MCF 10A (cell line): ENCODE results near the gene TMCC2. TPM values are rescaled to one million over a fixed set of nuclear protein-coding genes. Genes with fewer than 3 reads are reported as not detected.

Experiments
- BruUV-seq: library from RNA; stranded (reverse); fragments of 400-500 nt; replicated peaks from 2 replicates; lab custom pipeline; 2021; lab: Mats Ljungman, UMichigan
- CTCF ChIA-PET: fragments of 300-600 bp; sonication (Branson Sonifier 250); formaldehyde crosslinking; extraction: SDS; loops from one replicate; lab custom pipeline; 2021; ENCODE audit warnings: antibody characterized with exemption, inconsistent platforms; lab: Yijun Ruan, JAX
- POLR2A ChIA-PET: fragments of 300-600, 350-650 bp; sonication (Branson Sonifier 250); formaldehyde crosslinking; extraction: SDS; loops from one replicate; lab custom pipeline; 2020; ENCODE audit warnings: antibody characterized with exemption, inconsistent platforms; lab: Yijun Ruan, JAX
- DNase-seq: peaks from one replicate; pipeline ENCODE4 v3.0.0-alpha.2; 2018; ENCODE audit not compliant: unreplicated experiment
- H3K27ac Mint-ChIP-seq: one replicate; pipeline ENCODE4 v1.8.0; 2022; ENCODE audit warnings: mild to moderate bottlenecking, low read depth, mixed read lengths; ENCODE audit not compliant: unreplicated experiment
- H3K27me3 Mint-ChIP-seq: one replicate; pipeline ENCODE4 v1.8.0; 2022; ENCODE audit warnings: mixed read lengths; ENCODE audit not compliant: insufficient read depth, unreplicated experiment
- H3K36me3 Mint-ChIP-seq: one replicate; pipeline ENCODE4 v1.8.0; 2022; ENCODE audit warnings: mild to moderate bottlenecking, moderate library complexity, mixed read lengths; ENCODE audit not compliant: insufficient read depth, unreplicated experiment
- H3K4me1 Mint-ChIP-seq: one replicate; pipeline ENCODE4 v1.8.0; 2022; ENCODE audit warnings: mixed read lengths; ENCODE audit not compliant: insufficient read depth, unreplicated experiment
- H3K4me3 Mint-ChIP-seq: one replicate; pipeline ENCODE4 v1.8.0; 2022; ENCODE audit warnings: mild to moderate bottlenecking, moderate library complexity, mixed read lengths; ENCODE audit not compliant: unreplicated experiment
- H3K9me3 Mint-ChIP-seq: one replicate; pipeline ENCODE4 v1.8.0; 2022; ENCODE audit warnings: mixed read lengths; ENCODE audit not compliant: unreplicated experiment
- intact Hi-C: fragments of 100-400 bp; cut with micrococcal nuclease; formaldehyde crosslinking; loops from 2 replicates; pipeline ENCODE4 v1.14.1; 2022
- total RNA-seq: library from RNA; stranded (reverse); gene quantifications from 2 replicates; pipeline ENCODE4 v1.2.3, GENCODE V29; 2022
- TF ChIP-seq, protein P1 (sequence below): fragments of 200-600 bp; IDR thresholded peaks from one replicate; pipeline ENCODE4 v1.8.0; 2022; ENCODE audit warnings: antibody characterized with exemption, mild to moderate bottlenecking; ENCODE audit not compliant: unreplicated experiment

TMCC2 gene
- total RNA-seq, 1 experiment from 2014 or later: 0.79 TPM

DNA sequence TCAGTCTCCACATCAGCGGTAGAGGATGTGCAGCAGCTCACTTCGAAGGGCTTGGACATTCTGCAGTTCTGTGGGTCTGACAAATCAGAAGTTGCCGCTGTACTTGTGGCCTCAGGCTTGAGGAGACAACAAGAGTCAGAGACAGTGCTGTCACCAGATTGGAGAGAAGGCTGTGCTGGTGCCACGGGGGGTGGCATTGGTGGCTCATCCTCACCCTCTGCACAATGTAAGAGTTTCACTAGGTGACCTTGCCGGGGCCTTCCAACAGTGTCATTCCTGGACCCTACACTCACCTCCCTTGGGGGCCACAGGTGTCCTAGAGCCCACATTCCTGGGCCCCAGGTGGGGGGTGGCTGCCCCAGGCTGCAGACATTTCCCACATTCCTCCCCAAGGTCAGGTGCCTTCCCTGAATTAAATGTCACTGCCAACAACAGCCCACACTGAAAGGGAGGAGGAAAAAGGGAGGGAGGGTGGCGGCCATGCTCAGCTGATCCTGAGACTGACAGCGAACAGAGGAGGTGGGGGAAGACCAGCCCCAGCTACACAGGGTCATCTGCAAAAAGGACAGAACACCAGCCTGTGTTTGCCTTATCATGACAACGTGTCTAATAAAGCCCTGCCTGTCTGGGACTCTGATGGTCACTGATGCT is 46.4 kb downstream of the TMCC2 start:
- ChIA-PET POLR2A (interaction anchor here (0.9 to 11.8 kb wide), 10 partner anchors 10 to 211 kb away, joined by 3 to 210 read pairs (median 4); partner anchors contain the start of genes NUAK2 and RBBP5), CTCF (interaction anchor here (0.5 to 22.3 kb wide), 31 partner anchors 9 to 832 kb away, joined by 3 to 1857 read pairs (median 5); partner anchors contain the start of genes NUAK2 and TMCC2)
- Mint-ChIP-seq H3K36me3 (no peaks in the 10 kb centered on the region), H3K9me3 (no peaks in the 10 kb centered on the region), H3K27ac (no peak overlapping the region), H3K27me3 (peaks cover 9% of the 10 kb centered on the region), H3K4me3 (no peak overlapping the region), H3K4me1 (peaks cover 29% of the 10 kb centered on the region)
- TF ChIP-seq, protein P1, sequence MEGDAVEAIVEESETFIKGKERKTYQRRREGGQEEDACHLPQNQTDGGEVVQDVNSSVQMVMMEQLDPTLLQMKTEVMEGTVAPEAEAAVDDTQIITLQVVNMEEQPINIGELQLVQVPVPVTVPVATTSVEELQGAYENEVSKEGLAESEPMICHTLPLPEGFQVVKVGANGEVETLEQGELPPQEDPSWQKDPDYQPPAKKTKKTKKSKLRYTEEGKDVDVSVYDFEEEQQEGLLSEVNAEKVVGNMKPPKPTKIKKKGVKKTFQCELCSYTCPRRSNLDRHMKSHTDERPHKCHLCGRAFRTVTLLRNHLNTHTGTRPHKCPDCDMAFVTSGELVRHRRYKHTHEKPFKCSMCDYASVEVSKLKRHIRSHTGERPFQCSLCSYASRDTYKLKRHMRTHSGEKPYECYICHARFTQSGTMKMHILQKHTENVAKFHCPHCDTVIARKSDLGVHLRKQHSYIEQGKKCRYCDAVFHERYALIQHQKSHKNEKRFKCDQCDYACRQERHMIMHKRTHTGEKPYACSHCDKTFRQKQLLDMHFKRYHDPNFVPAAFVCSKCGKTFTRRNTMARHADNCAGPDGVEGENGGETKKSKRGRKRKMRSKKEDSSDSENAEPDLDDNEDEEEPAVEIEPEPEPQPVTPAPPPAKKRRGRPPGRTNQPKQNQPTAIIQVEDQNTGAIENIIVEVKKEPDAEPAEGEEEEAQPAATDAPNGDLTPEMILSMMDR: no peak
- DNase-seq: no peak
- BruUV-seq: no TSS peak
- intact Hi-C loops: no loop called here

DNA sequence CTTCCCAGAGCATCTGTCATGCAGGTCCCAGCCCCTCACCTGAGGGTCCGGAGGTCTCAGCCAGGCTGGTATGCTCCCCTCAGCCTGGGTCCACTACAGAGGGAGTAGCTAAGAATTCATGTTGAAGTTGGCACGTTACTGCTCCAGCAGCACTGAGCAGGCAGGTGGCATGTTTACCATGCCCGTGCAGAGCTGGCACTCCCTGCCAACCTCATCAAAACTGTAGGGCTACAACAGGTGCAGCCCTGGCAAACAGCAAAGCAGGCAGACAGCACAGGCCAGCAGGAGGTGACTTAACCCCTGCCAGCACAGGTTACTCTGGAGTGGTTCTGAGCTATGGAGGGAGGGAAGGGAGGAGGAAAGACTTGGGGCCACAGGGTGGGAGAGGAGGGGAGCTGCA is 47.4 kb downstream of the TMCC2 start:
- BruUV-seq: no TSS peak
- H3K36me3 Mint-ChIP-seq: no peaks in the 10 kb centered on the region
- ChIA-PET CTCF (interaction anchor here (0.6 to 22.3 kb wide), 19 partner anchors 9 to 250 kb away, joined by 3 to 1857 read pairs (median 6); partner anchors contain the start of gene NUAK2), POLR2A (interaction anchor here (1.1 to 11.8 kb wide), 6 partner anchors 9 to 62 kb away, joined by 3 to 210 read pairs (median 19); partner anchors contain the start of gene NUAK2)
- no peaks in the 10 kb centered on the region for H3K9me3 Mint-ChIP-seq
- intact Hi-C loops: no loop called here
- TF ChIP-seq, protein P1: no peak
- H3K4me1 Mint-ChIP-seq: peaks cover 38% of the 10 kb centered on the region
- DNase-seq: no peak
- H3K27me3 Mint-ChIP-seq: peaks cover 6% of the 10 kb centered on the region
- H3K27ac Mint-ChIP-seq: no peak overlapping the region
- no peak overlapping the region for H3K4me3 Mint-ChIP-seq

DNA sequence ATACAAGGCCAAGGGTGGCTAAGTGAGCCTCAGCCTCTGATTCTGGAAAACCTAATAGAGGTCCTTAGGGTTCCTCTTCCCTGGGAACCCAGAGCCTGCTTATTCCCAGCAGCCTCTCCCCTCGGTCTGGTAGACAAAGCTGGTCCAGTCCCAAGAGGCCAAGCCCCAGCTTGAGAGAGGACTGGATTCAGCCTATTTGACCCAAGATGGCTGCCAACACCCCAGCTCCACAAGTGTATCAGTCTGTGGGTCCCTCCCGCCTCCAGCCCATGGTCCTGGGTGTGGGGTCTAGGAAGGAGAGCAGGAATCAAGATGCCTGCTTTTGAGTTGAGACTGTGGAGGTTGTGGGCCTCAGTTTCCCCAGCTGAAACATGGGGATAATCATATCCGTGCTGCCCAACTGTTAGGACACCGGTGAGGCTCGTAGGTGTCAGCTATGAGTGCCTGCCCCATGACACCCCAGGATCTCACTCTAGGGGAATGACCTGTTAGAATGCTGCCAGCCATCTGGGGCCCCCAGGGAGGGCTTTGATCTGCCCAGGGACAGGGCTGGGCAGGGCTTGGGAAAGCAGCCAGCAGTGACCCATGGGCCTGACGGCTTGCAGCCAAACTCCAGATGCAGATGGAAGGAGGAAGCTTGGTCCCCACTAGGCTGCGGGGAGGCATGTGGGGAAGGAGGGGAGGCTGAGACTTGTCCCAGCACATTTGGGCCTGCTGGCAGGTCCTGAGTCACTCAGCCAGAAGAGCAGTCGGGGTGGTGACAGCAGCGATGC is 48.4 kb downstream of the TMCC2 start:
- H3K27ac Mint-ChIP-seq: peak overlapping the region; percentile 66
- H3K4me1 Mint-ChIP-seq: peaks cover 34% of the 10 kb centered on the region
- H3K4me3 Mint-ChIP-seq: no peak overlapping the region
- no peaks in the 10 kb centered on the region for H3K9me3 Mint-ChIP-seq
- TF ChIP-seq, protein P1: no peak
- CTCF ChIA-PET: interaction anchor here (0.5 to 22.3 kb wide), 17 partner anchors 10 to 253 kb away, joined by 3 to 1857 read pairs (median 9); partner anchors contain the start of gene NUAK2
- no peaks in the 10 kb centered on the region for H3K27me3 Mint-ChIP-seq
- POLR2A ChIA-PET: interaction anchor here (0.5 to 11.8 kb wide), 12 partner anchors 8 to 154 kb away, joined by 3 to 210 read pairs (median 4); partner anchors contain the start of genes NUAK2 and RBBP5
- DNase-seq: peak; percentile 63
- no peaks in the 10 kb centered on the region for H3K36me3 Mint-ChIP-seq
- no TSS peak for BruUV-seq
- intact Hi-C loops: no loop called here
